ENCODE results near the gene SMG6.

SMG6 gene

DNA sequence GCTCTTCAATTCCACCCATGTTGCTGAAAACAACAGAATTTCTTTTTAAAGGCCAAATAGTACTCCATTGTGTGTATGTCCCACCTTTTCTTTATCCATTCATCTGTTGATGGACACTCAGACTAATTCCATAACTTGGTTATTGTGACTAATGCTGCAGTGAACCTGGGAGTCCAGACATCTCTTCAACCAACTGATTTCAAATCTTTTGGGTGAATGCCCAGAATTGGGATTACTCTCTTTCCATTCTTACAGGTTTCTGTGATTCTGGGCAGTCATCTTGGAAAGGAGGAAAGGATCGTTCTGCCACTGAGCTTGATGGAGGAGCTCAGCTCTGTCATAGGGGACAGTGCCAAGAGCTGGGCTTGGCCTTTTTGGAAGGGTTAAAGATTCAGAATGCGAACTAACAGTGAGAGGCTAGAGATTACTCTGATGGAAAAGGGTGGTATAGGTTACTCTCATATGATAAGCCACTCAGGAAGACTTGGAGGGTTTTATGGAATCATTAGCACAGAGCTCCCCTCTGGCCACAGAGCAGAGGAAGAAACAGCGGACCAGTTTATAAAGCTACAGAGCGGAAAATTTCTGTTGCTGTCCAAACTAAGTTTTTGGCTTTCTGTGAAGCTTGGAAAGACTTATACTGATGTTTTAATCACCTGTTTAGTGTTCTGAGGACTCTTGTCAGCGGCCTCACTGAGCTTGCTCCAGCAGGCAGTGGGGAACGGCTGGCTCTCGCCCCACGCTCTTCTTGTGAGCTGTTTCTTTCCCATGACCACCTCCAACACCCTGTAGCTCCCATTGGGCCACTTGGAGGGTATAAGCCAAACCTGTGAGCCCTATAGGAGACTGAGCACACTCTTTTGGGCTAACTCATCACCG lies 200.4 kb downstream of the SMG6 start:
- no peak for DNase-seq (ENCODE audit: low read depth)

DNA sequence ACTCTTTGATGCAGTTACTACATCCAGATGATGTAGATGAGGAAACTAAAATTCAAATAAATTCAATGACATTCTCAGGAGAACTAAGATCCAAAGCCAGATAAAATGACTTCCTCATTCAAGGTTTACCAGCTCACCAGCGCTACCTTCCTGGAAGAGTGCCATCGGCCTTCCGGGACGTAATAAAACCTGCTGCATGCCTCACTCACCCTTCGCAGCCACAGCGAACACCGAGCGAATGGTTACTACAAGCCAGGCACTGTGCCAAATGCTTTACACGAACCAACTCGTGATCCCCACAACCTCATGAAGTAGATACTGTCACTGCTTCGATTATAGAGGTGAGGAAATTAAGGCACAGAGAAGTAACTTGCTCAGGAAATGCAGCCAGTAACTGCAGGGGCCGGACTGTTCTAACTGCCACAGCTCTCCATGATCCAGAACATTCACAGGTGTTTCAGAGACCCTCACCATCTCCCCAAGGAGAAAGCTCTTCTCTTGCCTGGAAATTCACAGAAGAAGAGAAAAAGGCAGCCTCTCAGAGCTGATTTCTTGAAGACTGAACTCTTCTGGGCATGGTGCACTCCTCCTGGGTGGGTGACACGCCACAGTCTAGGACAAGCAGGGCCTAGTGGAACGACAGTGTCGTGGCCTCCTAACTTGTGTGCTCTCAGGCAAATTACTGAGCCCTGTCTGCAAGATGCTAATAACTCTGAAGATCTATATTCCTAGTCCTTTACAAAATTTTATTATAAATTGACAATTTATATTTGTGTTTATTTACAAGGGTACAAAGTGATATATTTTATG lies 201.9 kb downstream of the SMG6 start:
- no peak for DNase-seq (ENCODE audit: low read depth)

DNA sequence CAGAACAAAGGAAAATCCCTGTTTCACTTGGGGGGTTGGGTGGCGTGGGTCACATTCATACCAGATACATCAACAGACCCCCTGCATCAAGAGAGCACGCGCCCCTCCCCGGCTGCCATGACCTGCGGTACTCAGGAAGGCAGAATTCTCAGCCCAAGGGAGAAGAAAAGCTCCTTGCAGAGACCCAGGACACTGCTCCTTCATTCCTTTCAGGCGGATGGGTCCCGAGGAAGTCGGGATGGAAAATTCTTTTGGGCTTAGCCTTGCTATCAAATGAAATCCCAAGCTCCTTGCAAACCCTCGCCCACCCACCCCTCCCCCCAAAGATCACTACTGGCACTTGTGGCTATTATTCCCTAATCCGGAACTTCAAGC lies 208.1 kb downstream of the SMG6 start:
- DNase-seq (ENCODE audit: low read depth): no peak

GRCh38 chr17:2094891-2095535 lies 208.6 kb downstream of the SMG6 start:
- DNase-seq (ENCODE audit: low read depth): no peak

- DNase-seq (ENCODE audit: low read depth): no peak
Measured at GRCh38 chr17:2093349-2093748, 210.2 kb downstream of the SMG6 start.

GRCh38 chr17:2092253-2092652 lies 211.3 kb downstream of the SMG6 start:
- DNase-seq (ENCODE audit: low read depth): no peak

GRCh38 chr17:2090804-2091534 lies 212.6 kb downstream of the SMG6 start:
- no peak for DNase-seq (ENCODE audit: low read depth)

GRCh38 chr17:2090210-2090641 lies 213.4 kb downstream of the SMG6 start:
- no peak for DNase-seq (ENCODE audit: low read depth)

DNA sequence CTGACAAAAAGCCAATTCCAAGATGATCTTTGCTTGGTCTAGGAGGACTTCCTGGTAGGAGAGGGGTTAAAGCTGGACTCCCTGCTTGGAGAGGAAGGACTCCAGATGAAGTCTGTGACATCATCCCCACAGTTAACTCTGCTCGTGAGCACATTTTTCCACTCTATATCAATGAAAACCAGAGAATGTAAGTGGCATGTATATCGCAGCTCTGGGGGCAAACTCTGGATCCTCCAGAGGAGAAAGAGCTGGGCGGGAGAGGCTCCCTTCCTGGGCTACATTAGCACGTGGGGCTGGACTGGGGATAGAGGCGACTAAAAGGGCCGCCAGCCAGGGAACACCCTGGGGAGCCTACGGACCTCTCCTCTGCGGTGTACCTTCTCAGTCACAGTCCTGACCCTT lies 214.6 kb downstream of the SMG6 start:
- DNase-seq (ENCODE audit: low read depth): no peak

GRCh38 chr17:2087597-2088211 lies 215.9 kb downstream of the SMG6 start:
- no peak for DNase-seq (ENCODE audit: low read depth)

- DNase-seq (ENCODE audit: low read depth): no peak
Measured at GRCh38 chr17:2086306-2086705, 217.3 kb downstream of the SMG6 start.

DNA sequence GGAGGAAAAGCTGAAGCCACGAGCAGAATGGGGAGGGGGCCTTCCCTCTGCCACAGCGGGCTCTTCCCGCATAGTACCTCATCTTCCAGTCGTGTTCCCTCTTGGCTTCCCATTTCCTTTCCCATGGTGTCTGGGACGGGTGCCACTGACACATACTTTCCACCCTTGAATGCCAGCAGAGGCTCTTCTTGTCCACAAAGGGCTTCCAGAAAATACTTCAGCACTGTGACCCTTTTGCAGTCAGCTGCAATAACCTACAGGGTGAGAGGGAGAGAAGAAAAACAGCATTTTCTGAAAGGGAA lies 218.0 kb downstream of the SMG6 start:
- DNase-seq (ENCODE audit: low read depth): no peak

GRCh38 chr17:2084766-2085647 lies 218.6 kb downstream of the SMG6 start:
- DNase-seq (ENCODE audit: low read depth): no peak

DNA sequence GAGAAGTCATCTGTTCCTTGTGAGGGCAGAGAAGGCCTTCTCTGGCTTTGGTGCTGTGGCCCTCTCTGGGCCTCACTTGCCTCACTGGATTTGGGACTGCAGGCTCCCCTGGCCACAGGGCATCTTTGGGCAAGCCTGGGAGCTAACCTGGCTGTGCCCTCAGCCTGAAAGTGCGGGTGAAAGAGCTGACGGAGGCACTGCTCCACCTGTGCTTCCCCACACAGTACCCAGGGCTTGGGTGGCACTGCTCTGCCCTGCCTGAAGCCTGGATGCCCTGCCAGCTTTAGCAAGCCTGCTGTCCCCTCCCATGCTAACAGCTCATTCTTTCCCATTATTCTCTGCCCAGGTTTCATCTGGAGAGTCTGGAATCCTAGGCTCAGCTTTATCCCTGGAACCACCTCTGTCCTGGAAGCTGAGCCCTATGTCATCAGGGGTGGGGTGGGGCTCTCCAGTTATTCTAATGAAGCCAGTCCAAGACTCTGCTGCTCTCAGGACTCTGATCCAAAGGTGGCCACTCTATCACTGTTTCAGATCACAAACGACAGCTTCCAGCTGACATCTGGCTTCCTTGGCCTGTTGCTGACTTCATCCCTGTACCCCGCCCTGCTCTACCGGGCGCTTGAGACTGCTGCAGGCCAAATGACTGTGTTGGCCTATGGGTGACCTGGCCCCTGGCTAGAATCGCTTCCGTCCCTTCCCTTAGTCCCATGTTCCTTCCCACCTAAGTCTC lies 219.4 kb downstream of the SMG6 start:
- no peak for DNase-seq (ENCODE audit: low read depth)

DNA sequence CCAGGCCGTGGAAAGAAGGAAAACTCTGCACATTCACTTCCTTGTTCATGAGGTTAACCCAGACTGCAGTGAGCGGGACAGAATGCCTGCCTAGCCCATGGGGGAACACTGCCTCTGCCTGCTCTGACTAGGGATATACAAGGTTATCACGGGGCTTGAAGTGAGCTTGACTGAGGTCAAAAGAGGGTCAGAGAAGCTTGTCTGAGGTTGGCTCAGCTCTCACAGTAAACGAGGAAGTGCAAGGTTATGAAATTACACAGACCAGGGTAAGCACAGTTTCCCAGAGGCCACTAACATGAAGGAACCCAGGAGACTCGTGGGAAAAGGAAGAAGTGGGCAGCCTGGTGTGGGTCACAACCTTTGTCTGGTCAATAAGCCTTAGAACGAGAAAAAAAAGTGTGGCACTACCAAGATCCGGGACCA lies 220.0 kb downstream of the SMG6 start:
- DNase-seq (ENCODE audit: low read depth): no peak

- no peak for DNase-seq (ENCODE audit: low read depth)
Measured at GRCh38 chr17:2082003-2082781, 221.4 kb downstream of the SMG6 start.

- no peak for DNase-seq (ENCODE audit: low read depth)
Measured at GRCh38 chr17:2081564-2081963, 222.0 kb downstream of the SMG6 start.

GRCh38 chr17:2077040-2077439 lies 226.5 kb downstream of the SMG6 start:
- DNase-seq (ENCODE audit: low read depth): no peak

Data from T-helper 22 cell (primary cell).